Measurements from ENCODE around the gene SLC25A36.

DNA sequence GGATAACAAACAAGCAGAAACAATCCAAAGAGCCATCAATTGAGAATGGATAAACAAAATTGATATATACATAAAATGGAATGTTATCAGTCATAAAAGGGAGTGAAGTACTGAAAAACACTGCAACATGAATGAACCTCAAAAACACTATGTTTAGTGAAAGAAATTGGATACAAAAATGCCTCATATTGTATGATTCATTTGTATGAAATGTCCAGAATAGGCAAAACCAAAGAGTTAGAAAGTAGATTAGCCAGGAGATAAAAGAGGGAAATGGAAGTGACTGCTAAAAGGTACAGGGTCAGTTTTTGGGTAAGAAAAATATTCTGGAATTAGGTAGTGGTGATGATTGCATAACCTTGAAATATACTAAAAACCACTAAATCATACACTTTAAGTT, 9.8 kb upstream of the SLC25A36 start:
- TF ChIP-seq, protein P1, sequence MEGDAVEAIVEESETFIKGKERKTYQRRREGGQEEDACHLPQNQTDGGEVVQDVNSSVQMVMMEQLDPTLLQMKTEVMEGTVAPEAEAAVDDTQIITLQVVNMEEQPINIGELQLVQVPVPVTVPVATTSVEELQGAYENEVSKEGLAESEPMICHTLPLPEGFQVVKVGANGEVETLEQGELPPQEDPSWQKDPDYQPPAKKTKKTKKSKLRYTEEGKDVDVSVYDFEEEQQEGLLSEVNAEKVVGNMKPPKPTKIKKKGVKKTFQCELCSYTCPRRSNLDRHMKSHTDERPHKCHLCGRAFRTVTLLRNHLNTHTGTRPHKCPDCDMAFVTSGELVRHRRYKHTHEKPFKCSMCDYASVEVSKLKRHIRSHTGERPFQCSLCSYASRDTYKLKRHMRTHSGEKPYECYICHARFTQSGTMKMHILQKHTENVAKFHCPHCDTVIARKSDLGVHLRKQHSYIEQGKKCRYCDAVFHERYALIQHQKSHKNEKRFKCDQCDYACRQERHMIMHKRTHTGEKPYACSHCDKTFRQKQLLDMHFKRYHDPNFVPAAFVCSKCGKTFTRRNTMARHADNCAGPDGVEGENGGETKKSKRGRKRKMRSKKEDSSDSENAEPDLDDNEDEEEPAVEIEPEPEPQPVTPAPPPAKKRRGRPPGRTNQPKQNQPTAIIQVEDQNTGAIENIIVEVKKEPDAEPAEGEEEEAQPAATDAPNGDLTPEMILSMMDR (IDR thresholded peaks at IDR 0.05): no peak
- no peak for TF ChIP-seq POLR2AphosphoS5 (IDR thresholded peaks at IDR 0.05)
- TF ChIP-seq EP300 (IDR thresholded peaks at IDR 0.05): no peak
